HepG2 (cell line): Measurements from ENCODE around the gene COX10. TPM values are rescaled to one million over a fixed set of nuclear protein-coding genes. Genes with fewer than 3 reads are reported as not detected.

ENCODE experiments used
- HOXA7 ChIP-seq: sonication (generic); formaldehyde crosslinking; IDR thresholded peaks from 2 replicates; pipeline ENCODE4 v1.8.1; 2022; ENCODE audit warnings: mild to moderate bottlenecking, missing genetic modification reagents, moderate library complexity
- IKZF1 ChIP-seq: fragments of 450-650 bp; IDR thresholded peaks from 2 replicates; pipeline ENCODE4 v1.7.1; 2016
- IRF1 ChIP-seq: sonication (generic); formaldehyde crosslinking; IDR thresholded peaks from 2 replicates; pipeline ENCODE4 v1.4.0; 2020; ENCODE audit warnings: low read depth, mild to moderate bottlenecking, missing genetic modification reagents
- MTA3 ChIP-seq: sonication (generic); formaldehyde crosslinking; IDR thresholded peaks from 2 replicates; pipeline ENCODE4 v1.4.0; 2020; ENCODE audit warnings: missing genetic modification reagents
- NFE2 ChIP-seq: sonication (generic); formaldehyde crosslinking; IDR thresholded peaks from 2 replicates; pipeline ENCODE4 v1.4.0; 2020; ENCODE audit warnings: missing genetic modification reagents
- PAF1 ChIP-seq: IDR thresholded peaks from 2 replicates; pipeline ENCODE4 v1.6.1; 2016; ENCODE audit warnings: missing genetic modification reagents, missing compliant biosample characterization
- PRPF4 ChIP-seq: fragments of 200-400 bp; formaldehyde crosslinking; IDR thresholded peaks from 2 replicates; pipeline ENCODE4 v1.6.1; 2016; ENCODE audit warnings: low read length, low read depth; ENCODE audit not compliant: poor library complexity, severe bottlenecking
- RELA ChIP-seq: sonication (generic); formaldehyde crosslinking; IDR thresholded peaks from 2 replicates; pipeline ENCODE4 v1.4.0; 2020; ENCODE audit warnings: missing genetic modification reagents
- RFXAP ChIP-seq: sonication (generic); formaldehyde crosslinking; IDR thresholded peaks from 2 replicates; pipeline ENCODE4 v1.4.0; 2020; ENCODE audit warnings: missing genetic modification reagents, borderline replicate concordance
- SOX13 ChIP-seq, 3 experiments: fragments of 450-650 bp in 1 of 3; sonication (generic) in 1 of 3; formaldehyde crosslinking in 1 of 3; IDR thresholded peaks in 2 of 3; conservative IDR thresholded peaks in 1 of 3; 2 replicates each; pipeline versions ENCODE4 v1.5.0 to v1.6.1; 2016 to 2020; ENCODE audit warnings: antibody characterized with exemption in 1 of 3, mild to moderate bottlenecking in 1 of 3, missing compliant biosample characterization in 1 of 3, missing genetic modification reagents in 1 of 3, moderate library complexity in 1 of 3
- SP2 ChIP-seq: sonication (generic); formaldehyde crosslinking; IDR thresholded peaks from 2 replicates; pipeline ENCODE4 v1.5.1; 2020; ENCODE audit warnings: mild to moderate bottlenecking, missing genetic modification reagents
- ZNF143 ChIP-seq: sonication (generic); formaldehyde crosslinking; IDR thresholded peaks from 2 replicates; pipeline ENCODE4 v1.4.0; 2020; ENCODE audit warnings: missing genetic modification reagents
- ZNF446 ChIP-seq: sonication (generic); formaldehyde crosslinking; IDR thresholded peaks from 2 replicates; pipeline ENCODE4 v1.5.0; 2020; ENCODE audit warnings: mild to moderate bottlenecking, missing genetic modification reagents
- ZNF558 ChIP-seq: sonication (generic); formaldehyde crosslinking; IDR thresholded peaks from 2 replicates; pipeline ENCODE4 v1.9.0; 2022; ENCODE audit warnings: mild to moderate bottlenecking, missing genetic modification reagents, borderline replicate concordance
- ZNF710 ChIP-seq: sonication (generic); formaldehyde crosslinking; IDR thresholded peaks from 2 replicates; pipeline ENCODE4 v1.5.0; 2020; ENCODE audit warnings: mild to moderate bottlenecking, missing genetic modification reagents, borderline replicate concordance
- ZNF800 ChIP-seq: sonication (generic); formaldehyde crosslinking; IDR thresholded peaks from 2 replicates; pipeline ENCODE4 v1.4.0; 2020; ENCODE audit warnings: missing genetic modification reagents
- polyA plus RNA-seq, 8 experiments: library from polyadenylated mRNA; depleted of rRNA in 3 of 8; stranded (reverse) in 7 of 8; unstranded in 1 of 8; fragments of >200 nt; fragmentation: Illumina TruSeq in 4 of 8; extraction: Trizol in 4 of 8; gene quantifications; 2 replicates each; pipeline versions ENCODE4 v1.2.1 to v1.2.3, GENCODE V29; 2011 to 2016; ENCODE audit warnings: low read depth in 4 of 8, missing spikeins in 1 of 8, mixed read lengths in 1 of 8; ENCODE audit not compliant: insufficient read depth in 1 of 8
- total RNA-seq, 5 experiments: library from RNA; depleted of rRNA; stranded (reverse); fragments of >200 nt; fragmentation: Illumina TruSeq; extraction: Trizol; gene quantifications; 2 replicates each; pipeline ENCODE4 v1.2.3, GENCODE V29; 2016; ENCODE audit warnings: low read depth in 1 of 5
- TF ChIP-seq, protein P1 (sequence below), 2 experiments: fragments of 450-650 bp in 1 of 2; sonication (generic) in 1 of 2; formaldehyde crosslinking; IDR thresholded peaks; 2 replicates each; pipeline versions ENCODE4 v1.5.0 to v1.8.0; 2020 to 2022; ENCODE audit warnings: mild to moderate bottlenecking in 1 of 2, missing genetic modification reagents in 1 of 2
- TF ChIP-seq, protein P2 (sequence below): sonication (generic); formaldehyde crosslinking; IDR thresholded peaks from 2 replicates; pipeline ENCODE4 v1.8.1; 2023; ENCODE audit warnings: missing genetic modification reagents, inconsistent platforms, borderline replicate concordance
- TF ChIP-seq, protein P3 (sequence below): sonication (generic); formaldehyde crosslinking; IDR thresholded peaks from 2 replicates; pipeline ENCODE4 v1.4.0; 2020; ENCODE audit warnings: missing genetic modification reagents; ENCODE audit errors: not compliant biosample characterization

The COX10 gene
- total and polyA plus RNA-seq, 2 of the 13 experiments (the other 11 are each of a cell fraction or from before 2014, with no cell fraction given): 13.9 to 20.1 TPM

- TF ChIP-seq ZNF143 (CRISPR knock-in tag) (peak; percentile 66), ZNF800 (CRISPR knock-in tag) (peak; percentile 50; the same call in 1 of the 2 replicates), RELA (CRISPR knock-in tag) (no peak), ZNF558 (peak; percentile 85; the same call in 1 of the 2 replicates), HOXA7 (no peak), IKZF1 (no peak), PAF1 (CRISPR knock-in tag) (no peak), IRF1 (CRISPR knock-in tag) (no peak), ZNF446 (CRISPR knock-in tag) (no peak), SP2 (CRISPR knock-in tag) (peak; percentile 76), NFE2 (CRISPR knock-in tag) (no peak), ZNF710 (CRISPR knock-in tag) (no peak), SOX13 (IDR thresholded peaks at IDR 0.05) (no peak), SOX13 (CRISPR knock-in tag; conservative IDR thresholded peaks at IDR 0.05 in 1 of 2, IDR thresholded peaks at IDR 0.05 in 1 of 2) (0 out of 4 replicates have a peak, but pooled peaks of 1 of the 2 experiments have one; percentile 47), MTA3 (no peak), PRPF4 (no peak), RFXAP (CRISPR knock-in tag) (peak; percentile 74; the same call in 1 of the 2 replicates)
- TF ChIP-seq, protein P1, sequence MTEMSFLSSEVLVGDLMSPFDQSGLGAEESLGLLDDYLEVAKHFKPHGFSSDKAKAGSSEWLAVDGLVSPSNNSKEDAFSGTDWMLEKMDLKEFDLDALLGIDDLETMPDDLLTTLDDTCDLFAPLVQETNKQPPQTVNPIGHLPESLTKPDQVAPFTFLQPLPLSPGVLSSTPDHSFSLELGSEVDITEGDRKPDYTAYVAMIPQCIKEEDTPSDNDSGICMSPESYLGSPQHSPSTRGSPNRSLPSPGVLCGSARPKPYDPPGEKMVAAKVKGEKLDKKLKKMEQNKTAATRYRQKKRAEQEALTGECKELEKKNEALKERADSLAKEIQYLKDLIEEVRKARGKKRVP (CRISPR knock-in tag; IDR thresholded peaks at IDR 0.05): peak in 1 of 2 experiments; percentile 46; a peak in 1 of 4 replicates
- TF ChIP-seq, protein P2, sequence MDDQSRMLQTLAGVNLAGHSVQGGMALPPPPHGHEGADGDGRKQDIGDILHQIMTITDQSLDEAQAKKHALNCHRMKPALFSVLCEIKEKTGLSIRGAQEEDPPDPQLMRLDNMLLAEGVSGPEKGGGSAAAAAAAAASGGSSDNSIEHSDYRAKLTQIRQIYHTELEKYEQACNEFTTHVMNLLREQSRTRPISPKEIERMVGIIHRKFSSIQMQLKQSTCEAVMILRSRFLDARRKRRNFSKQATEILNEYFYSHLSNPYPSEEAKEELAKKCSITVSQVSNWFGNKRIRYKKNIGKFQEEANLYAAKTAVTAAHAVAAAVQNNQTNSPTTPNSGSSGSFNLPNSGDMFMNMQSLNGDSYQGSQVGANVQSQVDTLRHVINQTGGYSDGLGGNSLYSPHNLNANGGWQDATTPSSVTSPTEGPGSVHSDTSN (CRISPR knock-in tag): no peak
- TF ChIP-seq, protein P3, sequence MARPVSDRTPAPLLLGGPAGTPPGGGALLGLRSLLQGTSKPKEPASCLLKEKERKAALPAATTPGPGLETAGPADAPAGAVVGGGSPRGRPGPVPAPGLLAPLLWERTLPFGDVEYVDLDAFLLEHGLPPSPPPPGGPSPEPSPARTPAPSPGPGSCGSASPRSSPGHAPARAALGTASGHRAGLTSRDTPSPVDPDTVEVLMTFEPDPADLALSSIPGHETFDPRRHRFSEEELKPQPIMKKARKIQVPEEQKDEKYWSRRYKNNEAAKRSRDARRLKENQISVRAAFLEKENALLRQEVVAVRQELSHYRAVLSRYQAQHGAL: no peak
These were observed at the start of gene COX10 (continued) for GRCh38 chr17:14069251-14070021.
